Vagina (tissue), 2 donors: ENCODE results near the gene SLC17A7. TPM values are rescaled to one million over a fixed set of nuclear protein-coding genes. Genes with fewer than 3 reads are reported as not detected.
"Not testable (repeated sequence)": the region's sequence is repeated elsewhere in the genome, so short reads cannot be mapped to it uniquely, and the experiment has no call there.

Source experiments
- DNase-seq, 2 donors: peaks; one replicate each; pipeline ENCODE4 v3.0.0-alpha.2; 2017; ENCODE audit errors: extremely low spot score in 2 of 2
- H3K27ac ChIP-seq: fragments of 200-600 bp; sonication (generic); one replicate; pipeline ENCODE4 v1.5.1; 2019
- H3K27me3 ChIP-seq: fragments of 200-600 bp; sonication (generic); one replicate; pipeline ENCODE4 v1.5.1; 2019
- H3K36me3 ChIP-seq, 2 donors: fragments of 200-600 bp; sonication (generic); one replicate each; pipeline ENCODE4 v1.5.1; 2017 to 2019
- H3K4me1 ChIP-seq: fragments of 200-600 bp; sonication (generic); one replicate; pipeline ENCODE4 v1.5.1; 2019
- H3K4me3 ChIP-seq, 2 donors: fragments of 200-600 bp; sonication (generic); 1 replicate in 1 of 2; 2 replicates in 1 of 2; pipeline ENCODE4 v1.5.1; 2016 to 2019
- H3K9me3 ChIP-seq: fragments of 200-600 bp; sonication (generic); one replicate; pipeline ENCODE4 v1.5.1; 2019
- POLR2A ChIP-seq, 2 donors: fragments of 450-650 bp; IDR thresholded peaks; one replicate each; pipeline ENCODE4 v1.6.1; 2017; ENCODE audit warnings: antibody characterized with exemption in 2 of 2, mild to moderate bottlenecking in 2 of 2, moderate library complexity in 2 of 2
- POLR2AphosphoS5 ChIP-seq, 2 donors: sonication (generic); formaldehyde crosslinking; IDR thresholded peaks; one replicate each; pipeline ENCODE4 v1.9.0; 2017; ENCODE audit warnings: antibody characterized with exemption in 2 of 2, mild to moderate bottlenecking in 2 of 2, low read depth in 1 of 2; ENCODE audit not compliant: insufficient read depth in 1 of 2
- intact Hi-C: fragments of 100-400 bp; cut with DNase I; formaldehyde crosslinking; loops from one replicate; pipeline ENCODE4 v1.15.1; 2023
- total RNA-seq: library from RNA; depleted of rRNA; stranded (reverse); fragments of >200 nt; gene quantifications from one replicate; pipeline ENCODE4 v1.2.3, GENCODE V29; 2016
- TF ChIP-seq, protein P1 (sequence below), 3 experiments: fragments of 450-650 bp in 2 of 3; fragments of 200-600 bp in 1 of 3; sonication (generic) in 1 of 3; IDR thresholded peaks; one replicate each; pipeline ENCODE4 v1.5.1; 2017 to 2019; ENCODE audit warnings: antibody characterized with exemption in 3 of 3, mild to moderate bottlenecking in 2 of 3, moderate library complexity in 2 of 3

The SLC17A7 gene
- total RNA-seq, 1 donor from 2014 or later, result 0.74 TPM

DNA sequence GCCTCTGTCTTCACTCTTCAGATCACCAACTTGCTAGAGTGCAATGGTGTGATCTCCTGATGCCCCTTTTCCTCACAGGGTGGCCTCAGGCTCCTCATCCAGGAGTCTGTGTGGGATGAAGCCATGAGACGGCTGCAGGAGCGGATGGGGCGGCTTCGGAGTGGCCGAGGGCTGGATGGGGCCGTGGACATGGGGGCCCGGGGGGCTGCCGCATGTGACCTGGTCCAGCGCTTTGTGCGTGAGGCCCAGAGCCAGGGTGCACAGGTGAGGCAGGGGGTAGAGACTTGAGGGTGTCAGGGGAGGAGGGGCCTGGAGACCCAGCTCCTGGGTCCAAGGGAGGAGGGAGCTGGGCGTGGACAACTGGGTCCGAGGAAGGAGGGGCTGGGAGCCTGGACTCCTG, 21.2 kb upstream of the SLC17A7 start:
- Histone ChIP-seq H3K27me3 (no peaks in the 10 kb centered on the region), H3K36me3 (peaks cover 0 to 26% of the 10 kb centered on the region in 2 donors), H3K4me3 (no peak overlapping the region), H3K4me1 (peaks cover 18% of the 10 kb centered on the region), H3K9me3 (no peaks in the 10 kb centered on the region), H3K27ac (no peak overlapping the region)
- intact Hi-C loops, result no loop called here
- TF ChIP-seq POLR2AphosphoS5 (IDR thresholded peaks at IDR 0.05; ENCODE audit: insufficient read depth in 1 of 2, low read depth in 1 of 2), result no peak
- TF ChIP-seq POLR2A (IDR thresholded peaks at IDR 0.05), result no peak
- TF ChIP-seq, protein P1, sequence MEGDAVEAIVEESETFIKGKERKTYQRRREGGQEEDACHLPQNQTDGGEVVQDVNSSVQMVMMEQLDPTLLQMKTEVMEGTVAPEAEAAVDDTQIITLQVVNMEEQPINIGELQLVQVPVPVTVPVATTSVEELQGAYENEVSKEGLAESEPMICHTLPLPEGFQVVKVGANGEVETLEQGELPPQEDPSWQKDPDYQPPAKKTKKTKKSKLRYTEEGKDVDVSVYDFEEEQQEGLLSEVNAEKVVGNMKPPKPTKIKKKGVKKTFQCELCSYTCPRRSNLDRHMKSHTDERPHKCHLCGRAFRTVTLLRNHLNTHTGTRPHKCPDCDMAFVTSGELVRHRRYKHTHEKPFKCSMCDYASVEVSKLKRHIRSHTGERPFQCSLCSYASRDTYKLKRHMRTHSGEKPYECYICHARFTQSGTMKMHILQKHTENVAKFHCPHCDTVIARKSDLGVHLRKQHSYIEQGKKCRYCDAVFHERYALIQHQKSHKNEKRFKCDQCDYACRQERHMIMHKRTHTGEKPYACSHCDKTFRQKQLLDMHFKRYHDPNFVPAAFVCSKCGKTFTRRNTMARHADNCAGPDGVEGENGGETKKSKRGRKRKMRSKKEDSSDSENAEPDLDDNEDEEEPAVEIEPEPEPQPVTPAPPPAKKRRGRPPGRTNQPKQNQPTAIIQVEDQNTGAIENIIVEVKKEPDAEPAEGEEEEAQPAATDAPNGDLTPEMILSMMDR (IDR thresholded peaks at IDR 0.05), result no peak
- no peak for DNase-seq

DNA sequence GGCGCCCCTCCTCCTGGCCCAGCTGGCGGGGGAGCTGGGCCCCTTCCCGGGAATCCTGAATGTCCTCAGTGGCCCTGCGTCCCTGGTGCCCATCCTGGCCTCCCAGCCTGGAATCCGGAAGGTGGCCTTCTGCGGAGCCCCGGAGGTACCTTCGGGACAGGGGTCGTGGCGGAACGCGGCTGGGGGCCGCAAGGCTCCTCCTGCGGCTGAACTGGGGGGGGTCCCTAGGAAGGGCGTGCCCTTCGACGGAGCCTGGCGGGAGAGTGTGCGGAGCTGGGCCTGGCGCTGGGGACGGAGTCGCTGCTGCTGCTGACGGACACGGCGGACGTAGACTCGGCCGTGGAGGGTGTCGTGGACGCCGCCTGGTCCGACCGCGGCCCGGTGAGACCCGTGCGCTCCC, 20.3 kb upstream of the SLC17A7 start:
- Histone ChIP-seq H3K36me3 (peaks cover 0 to 26% of the 10 kb centered on the region in 2 donors), H3K27me3 (no peaks in the 10 kb centered on the region), H3K4me3 (no peak overlapping the region), H3K27ac (no peak overlapping the region), H3K4me1 (peaks cover 19% of the 10 kb centered on the region), H3K9me3 (no peaks in the 10 kb centered on the region)
- DNase-seq, result no peak
- intact Hi-C loops, result no loop called here
- no peak for TF ChIP-seq POLR2AphosphoS5 (IDR thresholded peaks at IDR 0.05; ENCODE audit: insufficient read depth in 1 of 2, low read depth in 1 of 2)
- TF ChIP-seq, protein P1 (IDR thresholded peaks at IDR 0.05), result no peak

- DNase-seq, H3K27me3 ChIP-seq, intact Hi-C loops, H3K27ac ChIP-seq, H3K4me3 ChIP-seq, H3K9me3 ChIP-seq: not testable (repeated sequence)
- Histone ChIP-seq H3K4me1 (peaks cover 19% of the 10 kb centered on the region), H3K36me3 (peaks cover 0 to 24% of the 10 kb centered on the region in 2 donors)
These were observed 19.8 kb upstream of the SLC17A7 start for GRCh38 chr19:49461130-49461529.

DNA sequence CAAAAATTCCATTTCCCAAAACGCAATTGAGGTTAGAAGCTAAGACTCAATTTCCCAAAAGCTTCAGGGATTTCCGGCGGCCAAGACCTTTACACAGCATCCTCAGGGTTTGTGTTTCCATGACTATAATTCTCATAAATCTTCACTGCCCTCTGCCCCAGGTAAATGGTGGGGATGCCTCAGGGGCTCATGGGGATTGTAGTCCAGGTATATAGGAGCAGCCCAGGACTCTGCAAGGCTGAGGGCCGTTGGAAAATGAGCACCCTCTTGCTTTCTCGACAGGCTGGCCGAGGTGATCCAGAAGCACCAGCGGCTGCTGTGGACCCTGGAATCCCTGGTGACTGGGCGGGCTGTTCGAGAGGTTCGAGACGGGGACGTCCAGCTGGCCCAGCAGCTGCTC, 18.1 kb upstream of the SLC17A7 start:
- H3K27ac ChIP-seq, result peak overlapping the region; percentile 95
- H3K27me3 ChIP-seq, result no peaks in the 10 kb centered on the region
- intact Hi-C loops, result no loop called here
- no peaks in the 10 kb centered on the region for H3K9me3 ChIP-seq
- DNase-seq, result no peak
- TF ChIP-seq POLR2A (IDR thresholded peaks at IDR 0.05), result no peak
- TF ChIP-seq POLR2AphosphoS5 (IDR thresholded peaks at IDR 0.05; ENCODE audit: insufficient read depth in 1 of 2, low read depth in 1 of 2), result no peak
- TF ChIP-seq, protein P1 (IDR thresholded peaks at IDR 0.05), result no peak
- peaks cover 0 to 14% of the 10 kb centered on the region in 2 donors for H3K36me3 ChIP-seq
- no peak overlapping the region for H3K4me3 ChIP-seq
- H3K4me1 ChIP-seq, result peaks cover 31% of the 10 kb centered on the region

DNA sequence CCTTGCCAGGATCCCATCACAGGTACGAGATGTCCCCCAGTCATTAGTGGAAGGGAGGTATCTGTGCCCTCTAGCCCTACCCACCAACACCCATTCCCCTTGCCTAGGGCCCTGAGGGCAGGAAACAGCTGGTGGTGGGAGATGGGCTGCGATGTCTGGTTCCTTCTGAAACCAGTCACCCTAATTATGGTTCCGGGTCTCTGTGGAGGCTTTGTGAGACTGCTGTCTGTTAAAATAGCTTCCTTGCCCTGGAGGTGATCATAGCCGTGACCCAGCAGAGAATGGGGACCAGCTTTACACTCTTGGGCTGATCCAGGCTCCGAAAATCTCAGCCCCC, 17.2 kb upstream of the SLC17A7 start:
- H3K4me3 ChIP-seq, result no peak overlapping the region
- no peak for DNase-seq
- H3K27ac ChIP-seq, result peak overlapping the region; percentile 95
- no peaks in the 10 kb centered on the region for H3K27me3 ChIP-seq
- intact Hi-C loops, result no loop called here
- H3K4me1 ChIP-seq, result peaks cover 40% of the 10 kb centered on the region
- peaks cover 0 to 6% of the 10 kb centered on the region in 2 donors for H3K36me3 ChIP-seq
- TF ChIP-seq POLR2A (IDR thresholded peaks at IDR 0.05) (no peak), POLR2AphosphoS5 (IDR thresholded peaks at IDR 0.05; ENCODE audit: insufficient read depth in 1 of 2, low read depth in 1 of 2) (no peak)
- TF ChIP-seq, protein P1 (IDR thresholded peaks at IDR 0.05), result no peak
- H3K9me3 ChIP-seq, result no peaks in the 10 kb centered on the region

DNA sequence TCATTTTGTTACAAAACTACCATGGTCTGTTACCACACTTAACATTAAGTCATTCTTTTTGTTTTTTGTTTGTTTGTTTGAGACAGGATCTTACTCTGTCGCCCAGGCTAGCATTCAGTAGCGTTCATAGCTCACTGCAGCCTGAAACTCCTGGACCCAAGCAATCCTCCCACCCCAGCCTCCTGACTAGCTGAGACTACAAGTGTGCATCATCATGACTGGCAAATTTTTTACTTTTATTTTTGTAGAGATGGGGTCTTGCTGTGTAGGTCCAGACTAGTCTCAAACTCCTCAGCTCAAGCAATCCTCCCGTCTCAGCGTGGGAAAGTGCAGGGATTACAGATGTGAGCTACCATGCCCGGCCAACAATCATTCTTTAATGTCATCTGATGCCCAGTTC, 15.0 kb upstream of the SLC17A7 start:
- Histone ChIP-seq H3K9me3 (no peaks in the 10 kb centered on the region), H3K27me3 (no peaks in the 10 kb centered on the region), H3K4me1 (peaks cover 40% of the 10 kb centered on the region), H3K27ac (peak overlapping the region; percentile 95), H3K4me3 (no peak overlapping the region), H3K36me3 (peaks cover 0 to 6% of the 10 kb centered on the region in 2 donors)
- intact Hi-C loops, result no loop called here
- no peak for DNase-seq
- TF ChIP-seq POLR2AphosphoS5 (IDR thresholded peaks at IDR 0.05; ENCODE audit: insufficient read depth in 1 of 2, low read depth in 1 of 2) (no peak), POLR2A (IDR thresholded peaks at IDR 0.05) (no peak)
- TF ChIP-seq, protein P1 (IDR thresholded peaks at IDR 0.05), result no peak
